Calu3 (cell line): Measurements from ENCODE around the gene RAB41. TPM values are rescaled to one million over a fixed set of nuclear protein-coding genes. Genes with fewer than 3 reads are reported as not detected.
"Not testable (repeated sequence)": the region's sequence is repeated elsewhere in the genome, so short reads cannot be mapped to it uniquely, and the experiment has no call there.

Experiments used
- Bru-seq: library from RNA; stranded (reverse); fragments of 400-500 nt; gene quantifications from one replicate; lab custom pipeline; 2021; lab: Mats Ljungman, UMichigan
- BruChase-seq, 2 experiments: library from RNA; stranded (reverse); fragments of 400-500 nt; gene quantifications; one replicate each; lab custom pipeline; 2021; lab: Mats Ljungman, UMichigan
- BruUV-seq: library from RNA; stranded (reverse); fragments of 400-500 nt; replicated peaks from 2 replicates; lab custom pipeline; 2021; lab: Mats Ljungman, UMichigan
- CTCF ChIA-PET: fragments of 300-600 bp; sonication (Branson Sonifier 250); formaldehyde crosslinking; loops from one replicate; lab custom pipeline; 2022; ENCODE audit warnings: antibody characterized with exemption; lab: Charles Lee
- DNase-seq: peaks from one replicate; pipeline ENCODE4 v3.0.0; 2022
- H3K27ac Mint-ChIP-seq: one replicate; pipeline ENCODE4 v1.8.0; 2022; ENCODE audit warnings: mixed read lengths; ENCODE audit not compliant: unreplicated experiment
- H3K27me3 Mint-ChIP-seq: one replicate; pipeline ENCODE4 v1.8.0; 2022; ENCODE audit warnings: mixed read lengths; ENCODE audit not compliant: unreplicated experiment
- H3K36me3 Mint-ChIP-seq: one replicate; pipeline ENCODE4 v1.8.0; 2022; ENCODE audit warnings: mild to moderate bottlenecking, moderate library complexity, mixed read lengths; ENCODE audit not compliant: insufficient read depth, unreplicated experiment
- H3K4me1 Mint-ChIP-seq: one replicate; pipeline ENCODE4 v1.8.0; 2022; ENCODE audit warnings: mild to moderate bottlenecking, low read depth, mixed read lengths; ENCODE audit not compliant: unreplicated experiment
- H3K4me3 Mint-ChIP-seq: one replicate; pipeline ENCODE4 v1.8.0; 2022; ENCODE audit warnings: mild to moderate bottlenecking, low read depth, moderate library complexity, mixed read lengths; ENCODE audit not compliant: unreplicated experiment
- H3K9me3 Mint-ChIP-seq: one replicate; pipeline ENCODE4 v1.8.0; 2022; ENCODE audit warnings: low read depth, mixed read lengths; ENCODE audit not compliant: unreplicated experiment
- intact Hi-C: fragments of 100-400 bp; cut with micrococcal nuclease; formaldehyde crosslinking; loops from one replicate; pipeline ENCODE4 v1.10.0; 2022; ENCODE audit not compliant: unreplicated experiment
- long read RNA-seq: library from polyadenylated mRNA; stranded (forward); transcript quantifications from one replicate; pipeline ENCODE4 v2.0.0, GENCODE V29; 2022
- total RNA-seq: library from RNA; stranded (reverse); gene quantifications from 2 replicates; pipeline ENCODE4 v1.2.3, GENCODE V29; 2022
- TF ChIP-seq, protein P1 (sequence below): fragments of 200-600 bp; IDR thresholded peaks from one replicate; pipeline ENCODE4 v1.8.0; 2022; ENCODE audit warnings: antibody characterized with exemption; ENCODE audit not compliant: unreplicated experiment

The RAB41 gene
- not detected in 2 replicates for total RNA-seq
- Bru-seq, nascent RNA = percentile 13 among the genes with signal in this experiment
- not detected for BruChase-seq, experiment 1, labeled RNA remaining after a 6-hour chase
- not detected for BruChase-seq, experiment 2, labeled RNA remaining after a 2-hour chase
- long read RNA-seq = 0 reads

DNA sequence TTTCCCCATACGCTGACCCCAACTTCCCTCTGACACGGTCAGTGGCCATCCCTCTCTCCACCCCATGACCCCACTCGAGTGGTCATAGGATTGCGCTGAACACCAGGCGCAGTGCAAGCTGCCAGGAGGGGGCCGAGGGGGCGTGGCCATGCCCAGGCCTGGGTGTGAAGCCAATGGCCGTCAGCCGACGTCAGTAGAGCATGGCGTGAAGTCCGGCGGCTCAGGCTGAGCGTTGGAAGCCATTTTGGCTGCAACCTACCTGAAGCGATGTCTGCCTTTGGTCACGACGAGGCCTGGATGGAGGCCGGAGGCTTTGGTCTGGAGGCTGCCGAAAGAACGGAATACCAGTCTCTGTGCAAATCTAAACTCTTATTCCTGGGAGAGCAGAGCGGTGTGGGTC lies at the start of gene RAB41:
Gene RAB41, plus strand, starts transcription at position 222 of the 400 bp plus-strand sequence. Its CDS starts 46 bp downstream, at position 268.
- H3K27me3 Mint-ChIP-seq = no peaks in the 10 kb centered on the region
- H3K27ac Mint-ChIP-seq = no peak within 1 kb of the TSS
- no peak within 1 kb of the TSS for H3K4me3 Mint-ChIP-seq
- no peaks in the 10 kb centered on the region for H3K36me3 Mint-ChIP-seq
- intact Hi-C loops = no loop called here
- CTCF ChIA-PET = no interaction called here
- H3K9me3 Mint-ChIP-seq = no peaks in the 10 kb centered on the region
- TF ChIP-seq, protein P1, sequence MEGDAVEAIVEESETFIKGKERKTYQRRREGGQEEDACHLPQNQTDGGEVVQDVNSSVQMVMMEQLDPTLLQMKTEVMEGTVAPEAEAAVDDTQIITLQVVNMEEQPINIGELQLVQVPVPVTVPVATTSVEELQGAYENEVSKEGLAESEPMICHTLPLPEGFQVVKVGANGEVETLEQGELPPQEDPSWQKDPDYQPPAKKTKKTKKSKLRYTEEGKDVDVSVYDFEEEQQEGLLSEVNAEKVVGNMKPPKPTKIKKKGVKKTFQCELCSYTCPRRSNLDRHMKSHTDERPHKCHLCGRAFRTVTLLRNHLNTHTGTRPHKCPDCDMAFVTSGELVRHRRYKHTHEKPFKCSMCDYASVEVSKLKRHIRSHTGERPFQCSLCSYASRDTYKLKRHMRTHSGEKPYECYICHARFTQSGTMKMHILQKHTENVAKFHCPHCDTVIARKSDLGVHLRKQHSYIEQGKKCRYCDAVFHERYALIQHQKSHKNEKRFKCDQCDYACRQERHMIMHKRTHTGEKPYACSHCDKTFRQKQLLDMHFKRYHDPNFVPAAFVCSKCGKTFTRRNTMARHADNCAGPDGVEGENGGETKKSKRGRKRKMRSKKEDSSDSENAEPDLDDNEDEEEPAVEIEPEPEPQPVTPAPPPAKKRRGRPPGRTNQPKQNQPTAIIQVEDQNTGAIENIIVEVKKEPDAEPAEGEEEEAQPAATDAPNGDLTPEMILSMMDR = no peak
- no peaks in the 10 kb centered on the region for H3K4me1 Mint-ChIP-seq
- DNase-seq = no peak
- BruUV-seq = no TSS peak

DNA sequence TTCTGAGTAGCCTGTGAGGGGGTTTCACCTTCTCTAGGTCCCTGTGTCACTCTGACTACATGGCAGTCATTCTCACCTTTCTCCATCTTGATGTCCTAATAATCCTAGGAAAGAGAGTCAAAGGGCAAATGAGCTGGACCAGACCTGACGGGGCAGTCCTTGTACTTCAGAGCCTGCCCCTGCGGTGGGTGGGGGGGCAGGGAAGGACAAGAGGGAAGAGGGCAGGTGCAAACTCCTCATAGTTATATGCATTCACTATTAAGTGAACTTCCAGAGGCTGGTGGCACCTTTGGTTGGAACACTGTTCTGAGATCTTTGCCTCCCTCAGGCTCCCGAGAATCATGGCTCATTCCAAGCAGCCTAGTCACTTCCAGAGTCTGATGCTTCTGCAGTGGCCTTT lies 47.6 kb upstream of the RAB41 start, which contains the start of gene AWAT1:
Gene AWAT1, plus strand, starts transcription at position 301 of the 400 bp plus-strand sequence. Its CDS starts 41 bp downstream, at position 342.
- no peaks in the 10 kb centered on the region for H3K9me3 Mint-ChIP-seq
- no peaks in the 10 kb centered on the region for H3K36me3 Mint-ChIP-seq
- no peak within 1 kb of the TSS for H3K4me3 Mint-ChIP-seq
- DNase-seq = no peak
- BruUV-seq = no TSS peak
- H3K27me3 Mint-ChIP-seq = peaks cover 27% of the 10 kb centered on the region
- no peak within 1 kb of the TSS for H3K27ac Mint-ChIP-seq
- CTCF ChIA-PET = no interaction called here
- no peaks in the 10 kb centered on the region for H3K4me1 Mint-ChIP-seq
- TF ChIP-seq, protein P1 = no peak
- intact Hi-C loops = no loop called here

DNA sequence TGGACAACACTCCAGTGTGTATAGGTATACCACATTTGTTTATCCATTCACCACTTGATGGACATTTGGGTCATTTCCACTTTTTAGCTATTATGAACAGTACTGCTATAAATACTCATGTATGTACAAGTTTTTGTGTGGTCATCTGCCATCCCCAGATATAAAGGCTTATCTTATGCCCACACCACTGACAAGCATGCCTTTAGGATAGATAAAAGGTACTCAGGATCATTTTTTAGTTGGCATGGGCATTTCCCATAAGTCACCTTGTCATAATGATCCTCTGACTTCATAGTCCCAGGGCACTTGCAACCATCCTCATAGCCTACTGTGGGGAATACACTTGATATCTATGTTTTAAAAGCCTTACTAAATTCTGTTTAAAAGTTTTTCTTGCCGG lies 41.2 kb upstream of the RAB41 start:
- intact Hi-C loops = no loop called here
- DNase-seq = no peak
- H3K36me3 Mint-ChIP-seq = no peaks in the 10 kb centered on the region
- TF ChIP-seq, protein P1 = no peak
- no TSS peak for BruUV-seq
- H3K27ac Mint-ChIP-seq = no peak overlapping the region
- H3K27me3 Mint-ChIP-seq = peaks cover 13% of the 10 kb centered on the region
- H3K9me3 Mint-ChIP-seq = no peaks in the 10 kb centered on the region
- CTCF ChIA-PET = no interaction called here
- no peaks in the 10 kb centered on the region for H3K4me1 Mint-ChIP-seq
- H3K4me3 Mint-ChIP-seq = no peak overlapping the region

DNA sequence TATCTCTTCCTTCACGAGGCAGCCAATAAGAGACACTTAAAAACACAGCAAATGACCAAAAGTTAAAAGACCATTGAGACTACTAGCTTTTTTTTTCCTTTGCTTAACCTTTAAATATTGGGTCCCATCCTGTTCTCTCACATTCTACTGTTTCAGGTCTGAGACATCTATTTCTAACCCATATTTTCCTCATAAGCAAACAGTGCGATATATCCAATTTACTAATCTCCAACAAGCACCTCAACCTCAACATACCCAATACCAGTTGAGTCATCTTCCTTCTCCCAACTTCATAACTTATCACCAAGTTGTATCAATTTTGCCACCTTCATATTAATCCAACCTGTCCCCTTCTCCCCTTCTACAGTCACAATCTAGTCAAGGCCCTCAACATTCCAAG lies 40.5 kb upstream of the RAB41 start:
- Mint-ChIP-seq H3K36me3 (no peaks in the 10 kb centered on the region), H3K27ac (no peak overlapping the region), H3K4me1 (no peaks in the 10 kb centered on the region), H3K4me3 (no peak overlapping the region), H3K9me3 (no peaks in the 10 kb centered on the region), H3K27me3 (peaks cover 5% of the 10 kb centered on the region)
- intact Hi-C loops = no loop called here
- no peak for DNase-seq
- TF ChIP-seq, protein P1 = no peak
- BruUV-seq = no TSS peak
- CTCF ChIA-PET = interaction anchor here (0.6 kb wide), 1 partner anchor 564 kb away, joined by 4 read pairs; no protein-coding TSS in a partner anchor

DNA sequence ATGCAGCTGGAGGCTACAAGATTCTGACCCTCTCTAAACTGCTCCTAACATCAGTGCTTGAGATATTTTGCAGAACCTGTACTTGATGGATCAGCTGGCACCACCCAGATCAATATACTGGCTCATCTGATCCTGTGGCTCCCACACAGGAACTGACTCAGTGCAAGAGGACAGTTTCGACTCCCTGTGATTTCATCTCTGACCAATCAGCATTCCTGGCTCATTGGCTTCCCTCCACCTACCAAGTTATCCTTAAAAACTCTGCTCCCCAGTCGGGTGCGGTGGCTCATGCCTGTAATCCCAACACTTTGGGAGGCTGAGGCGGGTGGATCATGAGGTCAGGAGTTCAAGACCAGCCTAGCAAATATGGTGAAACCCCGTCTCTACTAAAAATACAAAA lies 38.4 kb upstream of the RAB41 start:
- H3K36me3 Mint-ChIP-seq, H3K27ac Mint-ChIP-seq, H3K27me3 Mint-ChIP-seq, CTCF ChIA-PET, BruUV-seq, H3K4me3 Mint-ChIP-seq, H3K9me3 Mint-ChIP-seq, H3K4me1 Mint-ChIP-seq, intact Hi-C loops: not testable (repeated sequence)
- peak; percentile 3 for DNase-seq
